ENCODE results near the gene EFCAB8. TPM values are rescaled to one million over a fixed set of nuclear protein-coding genes. Genes with fewer than 3 reads are reported as not detected.

EFCAB8 gene
- total RNA-seq, 1 experiment from 2014 or later: not detected

- no peak for DNase-seq
- Histone ChIP-seq H3K4me1 (replicated peaks; ENCODE audit: insufficient read depth) (no peaks in the 10 kb centered on the region), H3K27ac (no peak overlapping the region), H3F3A (ENCODE audit: insufficient read depth, low read depth) (no peaks in the 10 kb centered on the region), H3K79me2 (ENCODE audit: low read depth) (no peaks in the 10 kb centered on the region), H3K27me3 (ENCODE audit: insufficient read depth, low read depth) (peaks cover 95% of the 10 kb centered on the region), H3K9me2 (ENCODE audit: insufficient read depth) (no peaks in the 10 kb centered on the region), H3K36me3 (ENCODE audit: low read depth) (no peaks in the 10 kb centered on the region), H2AFZ (no peak overlapping the region), H3K9me3 (ENCODE audit: insufficient read depth, low read depth) (no peaks in the 10 kb centered on the region), H3K4me2 (no peak overlapping the region), H4K20me1 (ENCODE audit: insufficient read depth) (no peaks in the 10 kb centered on the region), H3K4me3 (no peak overlapping the region)
- BruUV-seq (replicated peaks): no TSS peak
- ChIA-PET POLR2A (ENCODE audit: unreplicated experiment) (no interaction called here), CTCF (no interaction called here)
- TF ChIP-seq EZH2 (IDR thresholded peaks at IDR 0.05; ENCODE audit: low read depth): no peak
- TF ChIP-seq, protein P1, sequence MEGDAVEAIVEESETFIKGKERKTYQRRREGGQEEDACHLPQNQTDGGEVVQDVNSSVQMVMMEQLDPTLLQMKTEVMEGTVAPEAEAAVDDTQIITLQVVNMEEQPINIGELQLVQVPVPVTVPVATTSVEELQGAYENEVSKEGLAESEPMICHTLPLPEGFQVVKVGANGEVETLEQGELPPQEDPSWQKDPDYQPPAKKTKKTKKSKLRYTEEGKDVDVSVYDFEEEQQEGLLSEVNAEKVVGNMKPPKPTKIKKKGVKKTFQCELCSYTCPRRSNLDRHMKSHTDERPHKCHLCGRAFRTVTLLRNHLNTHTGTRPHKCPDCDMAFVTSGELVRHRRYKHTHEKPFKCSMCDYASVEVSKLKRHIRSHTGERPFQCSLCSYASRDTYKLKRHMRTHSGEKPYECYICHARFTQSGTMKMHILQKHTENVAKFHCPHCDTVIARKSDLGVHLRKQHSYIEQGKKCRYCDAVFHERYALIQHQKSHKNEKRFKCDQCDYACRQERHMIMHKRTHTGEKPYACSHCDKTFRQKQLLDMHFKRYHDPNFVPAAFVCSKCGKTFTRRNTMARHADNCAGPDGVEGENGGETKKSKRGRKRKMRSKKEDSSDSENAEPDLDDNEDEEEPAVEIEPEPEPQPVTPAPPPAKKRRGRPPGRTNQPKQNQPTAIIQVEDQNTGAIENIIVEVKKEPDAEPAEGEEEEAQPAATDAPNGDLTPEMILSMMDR (conservative IDR thresholded peaks at IDR 0.05): no peak
- intact Hi-C loops (cut with micrococcal nuclease; ENCODE audit: unreplicated experiment): no loop called here
Measured at GRCh38 chr20:32965581-32966373, 107.1 kb downstream of the EFCAB8 start.

- peaks cover 94% of the 10 kb centered on the region for H3K27me3 ChIP-seq (ENCODE audit: insufficient read depth, low read depth)
- no peaks in the 10 kb centered on the region for H4K20me1 ChIP-seq (ENCODE audit: insufficient read depth)
- no peaks in the 10 kb centered on the region for H3K4me1 ChIP-seq (replicated peaks; ENCODE audit: insufficient read depth)
- H3K9me3 ChIP-seq (ENCODE audit: insufficient read depth, low read depth): no peaks in the 10 kb centered on the region
- DNase-seq: no peak
- H3K27ac ChIP-seq: no peak overlapping the region
- no peak overlapping the region for H3K4me2 ChIP-seq
- H3K9me2 ChIP-seq (ENCODE audit: insufficient read depth): no peaks in the 10 kb centered on the region
- no peaks in the 10 kb centered on the region for H3K36me3 ChIP-seq (ENCODE audit: low read depth)
- no TSS peak for BruUV-seq (replicated peaks)
- no peak for TF ChIP-seq EZH2 (IDR thresholded peaks at IDR 0.05; ENCODE audit: low read depth)
- TF ChIP-seq, protein P1 (conservative IDR thresholded peaks at IDR 0.05): no peak
- no peaks in the 10 kb centered on the region for H3F3A ChIP-seq (ENCODE audit: insufficient read depth, low read depth)
- CTCF ChIA-PET: no interaction called here
- H3K79me2 ChIP-seq (ENCODE audit: low read depth): no peaks in the 10 kb centered on the region
- H2AFZ ChIP-seq: no peak overlapping the region
- H3K4me3 ChIP-seq: no peak overlapping the region
- POLR2A ChIA-PET (ENCODE audit: unreplicated experiment): no interaction called here
- intact Hi-C loops (cut with micrococcal nuclease; ENCODE audit: unreplicated experiment): no loop called here
Measured at GRCh38 chr20:32966382-32966781, 107.7 kb downstream of the EFCAB8 start.

GRCh38 chr20:32966881-32967781 lies 108.4 kb downstream of the EFCAB8 start:
- no peaks in the 10 kb centered on the region for H3F3A ChIP-seq (ENCODE audit: insufficient read depth, low read depth)
- DNase-seq: no peak
- no peak overlapping the region for H2AFZ ChIP-seq
- no peak overlapping the region for H3K4me2 ChIP-seq
- H3K4me3 ChIP-seq: no peak overlapping the region
- BruUV-seq (replicated peaks): no TSS peak
- no peaks in the 10 kb centered on the region for H3K9me3 ChIP-seq (ENCODE audit: insufficient read depth, low read depth)
- peaks cover 93% of the 10 kb centered on the region for H3K27me3 ChIP-seq (ENCODE audit: insufficient read depth, low read depth)
- H3K9me2 ChIP-seq (ENCODE audit: insufficient read depth): no peaks in the 10 kb centered on the region
- H3K79me2 ChIP-seq (ENCODE audit: low read depth): no peaks in the 10 kb centered on the region
- no peaks in the 10 kb centered on the region for H3K36me3 ChIP-seq (ENCODE audit: low read depth)
- H4K20me1 ChIP-seq (ENCODE audit: insufficient read depth): no peaks in the 10 kb centered on the region
- no peak overlapping the region for H3K27ac ChIP-seq
- no peak for TF ChIP-seq EZH2 (IDR thresholded peaks at IDR 0.05; ENCODE audit: low read depth)
- TF ChIP-seq, protein P1 (conservative IDR thresholded peaks at IDR 0.05): no peak
- ChIA-PET CTCF (no interaction called here), POLR2A (ENCODE audit: unreplicated experiment) (no interaction called here)
- no peaks in the 10 kb centered on the region for H3K4me1 ChIP-seq (replicated peaks; ENCODE audit: insufficient read depth)
- intact Hi-C loops (cut with micrococcal nuclease; ENCODE audit: unreplicated experiment): no loop called here
